ENCODE results near the gene NTN1. TPM values are rescaled to one million over a fixed set of nuclear protein-coding genes. Genes with fewer than 3 reads are reported as not detected.
A peak's percentile ranks its signal among the peaks of the same experiment; 100 is the strongest.

The NTN1 gene
- total and polyA plus RNA-seq, 3 experiments from 2014 or later: 0.24 to 0.33 TPM; not detected in 1

GRCh38 chr17:9174312-9174711 lies 153.0 kb downstream of the NTN1 start:
- H3K27me3 ChIP-seq (ENCODE audit: insufficient read depth, low read length, poor library complexity, severe bottlenecking): no peaks in the 10 kb centered on the region
- no peaks in the 10 kb centered on the region for H3K4me1 Mint-ChIP-seq
- ChIA-PET CTCF (no interaction called here), POLR2A (no interaction called here)
- no peak overlapping the region for H3K27ac ChIP-seq (ENCODE audit: low read depth, low read length)
- no peaks in the 10 kb centered on the region for H3K4me1 ChIP-seq (ENCODE audit: insufficient read depth, low read length)
- no peaks in the 10 kb centered on the region for H3K9me3 Mint-ChIP-seq
- no peak for DNase-seq
- H3K27ac Mint-ChIP-seq: no peak overlapping the region
- no peak overlapping the region for H3K4me3 Mint-ChIP-seq
- H3K9me3 ChIP-seq (ENCODE audit: low read length): no peaks in the 10 kb centered on the region
- no peak overlapping the region for H3K4me3 ChIP-seq (ENCODE audit: low read length)
- H3K36me3 ChIP-seq (ENCODE audit: insufficient read depth, low read length): no peaks in the 10 kb centered on the region
- peaks cover 12 to 20% of the 10 kb centered on the region in 2 donors for H3K27me3 Mint-ChIP-seq
- no peaks in the 10 kb centered on the region for H3K36me3 Mint-ChIP-seq

- POLR2A ChIA-PET: no interaction called here
- no peaks in the 10 kb centered on the region for H3K36me3 Mint-ChIP-seq
- DNase-seq: no peak
- H3K9me3 Mint-ChIP-seq: no peaks in the 10 kb centered on the region
- Histone ChIP-seq H3K27me3 (ENCODE audit: insufficient read depth, low read length, poor library complexity, severe bottlenecking) (no peaks in the 10 kb centered on the region), H3K4me1 (ENCODE audit: insufficient read depth, low read length) (no peaks in the 10 kb centered on the region), H3K4me3 (ENCODE audit: low read length) (no peak overlapping the region), H3K9me3 (ENCODE audit: low read length) (no peaks in the 10 kb centered on the region), H3K27ac (ENCODE audit: low read depth, low read length) (no peak overlapping the region), H3K36me3 (ENCODE audit: insufficient read depth, low read length) (no peaks in the 10 kb centered on the region)
- CTCF ChIA-PET: no interaction called here
- H3K27ac Mint-ChIP-seq: no peak overlapping the region
- peaks cover 9 to 17% of the 10 kb centered on the region in 2 donors for H3K27me3 Mint-ChIP-seq
- no peaks in the 10 kb centered on the region for H3K4me1 Mint-ChIP-seq
- no peak overlapping the region for H3K4me3 Mint-ChIP-seq
Measured at GRCh38 chr17:9174779-9175574, 153.7 kb downstream of the NTN1 start.

GRCh38 chr17:9175700-9176467 lies 154.6 kb downstream of the NTN1 start:
- Histone ChIP-seq H3K9me3 (ENCODE audit: low read length) (no peaks in the 10 kb centered on the region), H3K36me3 (ENCODE audit: insufficient read depth, low read length) (no peaks in the 10 kb centered on the region), H3K4me1 (ENCODE audit: insufficient read depth, low read length) (no peaks in the 10 kb centered on the region), H3K27ac (ENCODE audit: low read depth, low read length) (no peak overlapping the region), H3K4me3 (ENCODE audit: low read length) (no peak overlapping the region), H3K27me3 (ENCODE audit: insufficient read depth, low read length, poor library complexity, severe bottlenecking) (no peaks in the 10 kb centered on the region)
- Mint-ChIP-seq H3K36me3 (no peaks in the 10 kb centered on the region), H3K4me1 (no peaks in the 10 kb centered on the region), H3K27me3 (peaks cover 7 to 12% of the 10 kb centered on the region in 2 donors), H3K9me3 (no peaks in the 10 kb centered on the region), H3K27ac (no peak overlapping the region), H3K4me3 (no peak overlapping the region)
- CTCF ChIA-PET: no interaction called here
- DNase-seq: no peak
- POLR2A ChIA-PET: no interaction called here

GRCh38 chr17:9177212-9177611 lies 155.9 kb downstream of the NTN1 start:
- DNase-seq: no peak
- Histone ChIP-seq H3K27ac (ENCODE audit: low read depth, low read length) (no peak overlapping the region), H3K27me3 (ENCODE audit: insufficient read depth, low read length, poor library complexity, severe bottlenecking) (no peaks in the 10 kb centered on the region), H3K4me3 (ENCODE audit: low read length) (no peak overlapping the region), H3K36me3 (ENCODE audit: insufficient read depth, low read length) (no peaks in the 10 kb centered on the region), H3K4me1 (ENCODE audit: insufficient read depth, low read length) (no peaks in the 10 kb centered on the region), H3K9me3 (ENCODE audit: low read length) (no peaks in the 10 kb centered on the region)
- Mint-ChIP-seq H3K27me3 (peaks cover 2 to 5% of the 10 kb centered on the region in 2 donors), H3K4me3 (no peak overlapping the region), H3K9me3 (no peaks in the 10 kb centered on the region), H3K36me3 (no peaks in the 10 kb centered on the region), H3K27ac (no peak overlapping the region), H3K4me1 (no peaks in the 10 kb centered on the region)
- CTCF ChIA-PET: no interaction called here
- POLR2A ChIA-PET: no interaction called here

GRCh38 chr17:9178319-9178718 lies 157.0 kb downstream of the NTN1 start:
- Histone ChIP-seq H3K27me3 (ENCODE audit: insufficient read depth, low read length, poor library complexity, severe bottlenecking) (no peaks in the 10 kb centered on the region), H3K4me1 (ENCODE audit: insufficient read depth, low read length) (no peaks in the 10 kb centered on the region), H3K4me3 (ENCODE audit: low read length) (no peak overlapping the region), H3K9me3 (ENCODE audit: low read length) (no peaks in the 10 kb centered on the region), H3K36me3 (ENCODE audit: insufficient read depth, low read length) (no peaks in the 10 kb centered on the region), H3K27ac (ENCODE audit: low read depth, low read length) (no peak overlapping the region)
- no peak overlapping the region for H3K4me3 Mint-ChIP-seq
- DNase-seq: no peak
- peaks cover 4 to 5% of the 10 kb centered on the region in 2 donors for H3K27me3 Mint-ChIP-seq
- H3K4me1 Mint-ChIP-seq: peaks cover 0 to 4% (median 0%) of the 10 kb centered on the region in 3 donors
- peak overlapping the region in 1 of 8 donors; percentile 78 for H3K27ac Mint-ChIP-seq
- ChIA-PET CTCF (no interaction called here), POLR2A (no interaction called here)
- H3K9me3 Mint-ChIP-seq: no peaks in the 10 kb centered on the region
- no peaks in the 10 kb centered on the region for H3K36me3 Mint-ChIP-seq

- Histone ChIP-seq H3K4me3 (ENCODE audit: low read length) (no peak overlapping the region), H3K36me3 (ENCODE audit: insufficient read depth, low read length) (no peaks in the 10 kb centered on the region), H3K9me3 (ENCODE audit: low read length) (no peaks in the 10 kb centered on the region), H3K4me1 (ENCODE audit: insufficient read depth, low read length) (no peaks in the 10 kb centered on the region), H3K27ac (ENCODE audit: low read depth, low read length) (no peak overlapping the region), H3K27me3 (ENCODE audit: insufficient read depth, low read length, poor library complexity, severe bottlenecking) (peaks cover 7% of the 10 kb centered on the region)
- Mint-ChIP-seq H3K4me1 (peaks cover 0 to 4% (median 0%) of the 10 kb centered on the region in 3 donors), H3K27me3 (peaks cover 8 to 14% of the 10 kb centered on the region in 2 donors), H3K9me3 (no peaks in the 10 kb centered on the region), H3K4me3 (no peak overlapping the region), H3K27ac (no peak overlapping the region), H3K36me3 (no peaks in the 10 kb centered on the region)
- ChIA-PET POLR2A (no interaction called here), CTCF (no interaction called here)
- DNase-seq: no peak
Measured at GRCh38 chr17:9179602-9180001, 158.3 kb downstream of the NTN1 start.

GRCh38 chr17:9181640-9182039 lies 160.3 kb downstream of the NTN1 start:
- peaks cover 0 to 4% (median 0%) of the 10 kb centered on the region in 3 donors for H3K4me1 Mint-ChIP-seq
- Histone ChIP-seq H3K9me3 (ENCODE audit: low read length) (no peaks in the 10 kb centered on the region), H3K4me3 (ENCODE audit: low read length) (no peak overlapping the region), H3K27me3 (ENCODE audit: insufficient read depth, low read length, poor library complexity, severe bottlenecking) (peaks cover 7% of the 10 kb centered on the region), H3K36me3 (ENCODE audit: insufficient read depth, low read length) (no peaks in the 10 kb centered on the region), H3K4me1 (ENCODE audit: insufficient read depth, low read length) (no peaks in the 10 kb centered on the region), H3K27ac (ENCODE audit: low read depth, low read length) (no peak overlapping the region)
- ChIA-PET POLR2A (no interaction called here), CTCF (no interaction called here)
- no peak overlapping the region for H3K4me3 Mint-ChIP-seq
- H3K36me3 Mint-ChIP-seq: no peaks in the 10 kb centered on the region
- H3K9me3 Mint-ChIP-seq: no peaks in the 10 kb centered on the region
- peaks cover 6 to 16% of the 10 kb centered on the region in 2 donors for H3K27me3 Mint-ChIP-seq
- H3K27ac Mint-ChIP-seq: no peak overlapping the region
- no peak for DNase-seq

- CTCF ChIA-PET: no interaction called here
- Mint-ChIP-seq H3K4me1 (peaks cover 0 to 4% (median 0%) of the 10 kb centered on the region in 3 donors), H3K27ac (no peak overlapping the region), H3K27me3 (peaks cover 8 to 28% of the 10 kb centered on the region in 2 donors), H3K9me3 (no peaks in the 10 kb centered on the region), H3K36me3 (no peaks in the 10 kb centered on the region), H3K4me3 (peak overlapping the region in 2 of 7 donors; percentile 25 to 80)
- no peak overlapping the region for H3K27ac ChIP-seq (ENCODE audit: low read depth, low read length)
- POLR2A ChIA-PET: interaction anchor here (0.5 kb wide), 1 partner anchor 379 kb away, joined by 3 read pairs; no protein-coding TSS in a partner anchor
- no peak overlapping the region for H3K4me3 ChIP-seq (ENCODE audit: low read length)
- H3K4me1 ChIP-seq (ENCODE audit: insufficient read depth, low read length): no peaks in the 10 kb centered on the region
- DNase-seq: peak in 2 of 5 donors; percentile 6 to 9
- H3K36me3 ChIP-seq (ENCODE audit: insufficient read depth, low read length): no peaks in the 10 kb centered on the region
- H3K27me3 ChIP-seq (ENCODE audit: insufficient read depth, low read length, poor library complexity, severe bottlenecking): peaks cover 7% of the 10 kb centered on the region
- H3K9me3 ChIP-seq (ENCODE audit: low read length): no peaks in the 10 kb centered on the region
Measured at GRCh38 chr17:9183306-9183705, 162.0 kb downstream of the NTN1 start.
